SU-DHL-6 (cell line): Measurements from ENCODE around the gene DNAJB1.
A peak's percentile ranks its signal among the peaks of the same experiment; 100 is the strongest.

Source experiments
- H2AFZ ChIP-seq: fragments of 200-600 bp; sonication (generic); 2 replicates; pipeline ENCODE4 v1.6.1; 2014; ENCODE audit warnings: low read depth, mild to moderate bottlenecking, moderate library complexity, mixed read lengths, antibody characterized with exemption, low read length; ENCODE audit not compliant: severe bottlenecking
- H3F3A ChIP-seq: fragments of 200-600 bp; shearing (Covaris generic); 2 replicates; pipeline ENCODE4 v1.6.0; 2016; ENCODE audit warnings: antibody characterized with exemption, mild to moderate bottlenecking; ENCODE audit not compliant: insufficient read depth
- H3K27ac ChIP-seq: fragments of 200-600 bp; sonication (generic); 2 replicates; pipeline ENCODE4 v1.5.1; 2016; ENCODE audit warnings: low read depth, mild to moderate bottlenecking, low read length, moderate library complexity, mixed read lengths
- H3K27me3 ChIP-seq: fragments of 200-600 bp; sonication (generic), shearing (Covaris generic); 2 replicates; pipeline ENCODE4 v1.6.0; 2014; ENCODE audit warnings: mild to moderate bottlenecking, low read length
- H3K36me3 ChIP-seq: fragments of 200-600 bp; sonication (generic); 2 replicates; pipeline ENCODE4 v1.6.1; 2014; ENCODE audit warnings: mild to moderate bottlenecking, low read length, mixed read lengths
- H3K4me2 ChIP-seq: fragments of 300-600, 200-600 bp; shearing (Covaris generic), sonication (generic); 2 replicates; pipeline ENCODE4 v1.6.0; 2014; ENCODE audit warnings: low read length, low read depth, mild to moderate bottlenecking; ENCODE audit not compliant: poor library complexity, severe bottlenecking
- H3K4me3 ChIP-seq: fragments of 200-600 bp; sonication (generic); 2 replicates; pipeline ENCODE4 v1.5.1; 2014; ENCODE audit warnings: antibody characterized with exemption, low read length, mild to moderate bottlenecking, mixed read lengths; ENCODE audit not compliant: insufficient read depth, poor library complexity, severe bottlenecking
- H3K79me2 ChIP-seq: fragments of 200-600 bp; sonication (generic); 2 replicates; pipeline ENCODE4 v1.6.1; 2014; ENCODE audit warnings: mild to moderate bottlenecking, low read length, moderate library complexity; ENCODE audit not compliant: insufficient read depth
- H3K9ac ChIP-seq: fragments of 200-600 bp; sonication (generic); 2 replicates; pipeline ENCODE4 v1.7.0; 2014; ENCODE audit warnings: mild to moderate bottlenecking, low read length
- H3K9me2 ChIP-seq: fragments of 200-600 bp; sonication (generic); replicated peaks from 2 replicates; pipeline ENCODE4 v1.6.1; 2014; ENCODE audit warnings: low read length; ENCODE audit not compliant: insufficient read depth
- H3K9me3 ChIP-seq: fragments of 200-600 bp; sonication (generic); 2 replicates; pipeline ENCODE4 v1.6.1; 2014; ENCODE audit warnings: low read length, mixed read lengths; ENCODE audit not compliant: insufficient read depth
- H4K20me1 ChIP-seq: fragments of 200-600 bp; sonication (generic); 2 replicates; pipeline ENCODE4 v1.6.1; 2014; ENCODE audit warnings: low read depth, mild to moderate bottlenecking, antibody characterized with exemption, low read length, moderate library complexity, mixed read lengths
- EZH2phosphoT487 ChIP-seq: fragments of 200-600 bp; sonication (generic), shearing (Covaris generic); conservative IDR thresholded peaks from 2 replicates; pipeline ENCODE4 v1.6.1; 2018; ENCODE audit warnings: mild to moderate bottlenecking, antibody characterized with exemption, low read length, moderate library complexity, mixed read lengths
- TF ChIP-seq, protein P1 (sequence below): fragments of 200-600 bp; sonication (generic); IDR thresholded peaks from one replicate; pipeline ENCODE4 v1.5.1; 2017; ENCODE audit warnings: antibody characterized with exemption, mild to moderate bottlenecking, low read length, moderate library complexity; ENCODE audit not compliant: insufficient read depth, poor library complexity, severe bottlenecking

Gene DNAJB1

DNA sequence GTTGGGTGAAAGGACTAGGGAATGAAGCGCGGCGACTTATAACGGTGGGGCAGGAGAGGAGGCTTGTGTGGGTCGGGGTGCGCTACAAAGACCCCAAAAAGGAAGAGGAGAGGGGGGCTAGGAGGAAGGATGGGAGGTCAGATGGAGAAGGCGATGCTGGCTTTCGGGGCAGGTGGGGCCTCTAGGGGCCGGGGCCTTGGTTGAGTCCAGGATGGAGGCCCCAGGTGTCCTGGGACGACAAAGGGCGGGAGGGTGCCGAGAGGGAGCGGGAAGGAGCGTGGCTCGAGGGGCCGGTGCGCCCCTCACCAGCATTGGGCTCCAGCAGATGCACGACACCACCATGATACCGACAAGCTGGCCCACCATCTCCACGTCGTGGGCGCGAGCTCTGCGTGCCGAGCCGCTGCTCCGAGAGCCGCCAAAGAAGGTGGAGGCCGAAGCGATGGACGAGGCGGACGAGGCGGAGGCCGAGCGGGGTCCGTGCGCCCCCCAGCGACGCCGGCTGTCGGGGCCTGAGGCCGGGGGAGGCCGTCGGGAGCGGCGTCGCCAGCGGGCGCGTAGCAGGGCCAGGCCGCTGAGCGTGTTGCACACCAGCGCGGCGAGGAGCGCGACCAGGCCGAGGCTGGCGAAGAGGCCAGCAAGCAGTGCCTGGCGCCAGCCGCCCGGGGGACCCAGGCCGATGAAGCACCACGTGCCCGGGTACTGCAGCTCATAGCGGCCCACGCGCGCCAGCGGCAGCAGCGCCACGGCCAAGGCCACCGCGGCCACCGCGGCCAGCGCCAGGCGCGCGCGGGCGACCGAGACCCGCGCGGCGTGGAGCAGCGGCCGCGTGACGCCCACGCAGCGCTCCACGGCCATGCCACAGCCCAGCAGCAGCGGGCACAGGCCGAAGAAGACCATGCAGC lies 44.9 kb downstream of the DNAJB1 start:
- Histone ChIP-seq H3K9me3 (no peaks in the 10 kb centered on the region), H3K27me3 (no peaks in the 10 kb centered on the region), H2AFZ (no peak overlapping the region), H3K4me3 (no peak overlapping the region), H3K27ac (no peak overlapping the region), H3K36me3 (no peaks in the 10 kb centered on the region), H3K79me2 (no peaks in the 10 kb centered on the region), H4K20me1 (no peaks in the 10 kb centered on the region), H3K9me2 (no peaks in the 10 kb centered on the region), H3K4me2 (no peak overlapping the region), H3K9ac (no peak overlapping the region), H3F3A (no peaks in the 10 kb centered on the region)
- TF ChIP-seq EZH2phosphoT487: no peak
- TF ChIP-seq, protein P1, sequence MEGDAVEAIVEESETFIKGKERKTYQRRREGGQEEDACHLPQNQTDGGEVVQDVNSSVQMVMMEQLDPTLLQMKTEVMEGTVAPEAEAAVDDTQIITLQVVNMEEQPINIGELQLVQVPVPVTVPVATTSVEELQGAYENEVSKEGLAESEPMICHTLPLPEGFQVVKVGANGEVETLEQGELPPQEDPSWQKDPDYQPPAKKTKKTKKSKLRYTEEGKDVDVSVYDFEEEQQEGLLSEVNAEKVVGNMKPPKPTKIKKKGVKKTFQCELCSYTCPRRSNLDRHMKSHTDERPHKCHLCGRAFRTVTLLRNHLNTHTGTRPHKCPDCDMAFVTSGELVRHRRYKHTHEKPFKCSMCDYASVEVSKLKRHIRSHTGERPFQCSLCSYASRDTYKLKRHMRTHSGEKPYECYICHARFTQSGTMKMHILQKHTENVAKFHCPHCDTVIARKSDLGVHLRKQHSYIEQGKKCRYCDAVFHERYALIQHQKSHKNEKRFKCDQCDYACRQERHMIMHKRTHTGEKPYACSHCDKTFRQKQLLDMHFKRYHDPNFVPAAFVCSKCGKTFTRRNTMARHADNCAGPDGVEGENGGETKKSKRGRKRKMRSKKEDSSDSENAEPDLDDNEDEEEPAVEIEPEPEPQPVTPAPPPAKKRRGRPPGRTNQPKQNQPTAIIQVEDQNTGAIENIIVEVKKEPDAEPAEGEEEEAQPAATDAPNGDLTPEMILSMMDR: no peak

DNA sequence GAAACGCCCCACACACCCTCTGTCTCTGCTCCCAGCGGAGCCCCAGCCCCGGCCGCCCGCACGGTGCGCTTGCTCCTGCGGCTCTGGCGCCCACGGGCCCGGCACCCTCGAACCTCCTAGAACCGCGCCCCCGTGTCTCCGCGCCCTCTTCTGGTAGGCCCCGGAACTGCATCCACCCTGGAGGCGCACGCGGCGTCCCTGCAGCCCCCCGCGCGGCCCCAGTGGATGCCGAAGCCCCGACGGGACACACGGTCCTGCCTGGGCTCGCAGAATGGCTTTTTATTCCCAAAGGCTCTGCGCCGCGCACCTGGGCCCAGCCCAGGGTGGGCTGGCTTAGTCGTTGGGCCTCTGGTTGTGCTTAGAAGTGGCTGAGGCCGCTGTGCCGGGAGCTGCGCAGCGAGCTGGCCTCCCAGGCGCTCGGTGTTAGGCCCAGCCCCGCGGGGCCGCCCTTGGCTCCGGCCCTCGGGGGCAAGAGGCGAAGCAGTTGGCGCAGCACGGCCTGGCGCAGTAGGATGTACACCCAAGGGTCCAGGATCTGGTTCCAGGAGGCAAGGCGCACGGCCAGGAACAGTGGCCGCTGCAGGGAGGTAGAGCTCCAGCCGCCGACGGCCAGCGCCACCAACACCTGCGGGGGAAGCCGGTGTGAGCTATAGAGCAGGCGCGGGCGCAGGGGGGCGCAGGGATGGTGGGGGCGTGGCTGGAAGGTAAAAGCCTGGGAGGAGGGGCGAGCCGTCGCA lies 45.8 kb downstream of the DNAJB1 start:
- H3K36me3 ChIP-seq: no peaks in the 10 kb centered on the region
- TF ChIP-seq EZH2phosphoT487: no peak
- TF ChIP-seq, protein P1: peak; percentile 84
- H2AFZ ChIP-seq: no peak overlapping the region
- H3K27ac ChIP-seq: no peak overlapping the region
- H3K4me3 ChIP-seq: no peak overlapping the region
- no peaks in the 10 kb centered on the region for H4K20me1 ChIP-seq
- no peaks in the 10 kb centered on the region for H3K79me2 ChIP-seq
- no peaks in the 10 kb centered on the region for H3K27me3 ChIP-seq
- H3F3A ChIP-seq: no peaks in the 10 kb centered on the region
- H3K9me3 ChIP-seq: no peaks in the 10 kb centered on the region
- no peak overlapping the region; the same call in 1 of the 2 replicates for H3K9ac ChIP-seq
- H3K9me2 ChIP-seq: no peaks in the 10 kb centered on the region
- H3K4me2 ChIP-seq: peak overlapping the region; percentile 5

DNA sequence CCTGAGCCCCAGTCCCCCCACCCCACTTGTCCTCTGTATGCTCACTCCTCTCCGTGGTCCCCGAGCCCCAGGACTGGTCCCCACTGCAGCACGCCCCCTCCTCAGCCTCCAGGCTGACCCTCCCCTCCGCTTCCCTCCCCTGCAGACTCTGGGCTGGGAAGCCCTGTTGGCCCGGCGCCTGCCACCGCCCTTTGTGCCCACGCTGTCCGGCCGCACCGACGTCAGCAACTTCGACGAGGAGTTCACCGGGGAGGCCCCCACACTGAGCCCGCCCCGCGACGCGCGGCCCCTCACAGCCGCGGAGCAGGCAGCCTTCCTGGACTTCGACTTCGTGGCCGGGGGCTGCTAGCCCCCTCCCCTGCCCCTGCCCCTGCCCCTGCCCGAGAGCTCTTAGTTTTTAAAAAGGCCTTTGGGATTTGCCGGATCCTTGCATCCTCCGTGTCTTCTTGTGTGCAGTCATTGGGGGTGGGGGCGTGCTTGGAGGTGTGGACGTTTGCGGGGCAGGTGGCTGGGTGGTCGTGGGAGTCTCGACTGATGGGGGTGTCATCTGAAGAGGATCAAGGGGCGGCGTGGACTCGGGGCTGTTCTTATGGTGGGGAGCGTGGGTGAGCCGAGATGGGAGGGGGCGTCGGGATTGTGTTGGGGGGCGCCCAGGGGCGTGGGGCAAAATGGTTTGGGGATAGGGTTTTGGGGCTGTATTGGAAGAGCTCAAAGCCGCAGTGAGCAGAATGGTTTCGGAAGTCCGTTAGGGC lies 46.6 kb downstream of the DNAJB1 start:
- Histone ChIP-seq H3K79me2 (no peaks in the 10 kb centered on the region), H3K4me3 (no peak overlapping the region), H3K9me3 (no peaks in the 10 kb centered on the region), H3K27ac (no peak overlapping the region), H3F3A (no peaks in the 10 kb centered on the region), H3K36me3 (no peaks in the 10 kb centered on the region), H3K9me2 (no peaks in the 10 kb centered on the region), H3K4me2 (no peak overlapping the region), H4K20me1 (no peaks in the 10 kb centered on the region), H3K9ac (no peak overlapping the region), H2AFZ (no peak overlapping the region), H3K27me3 (no peaks in the 10 kb centered on the region)
- no peak for TF ChIP-seq EZH2phosphoT487
- TF ChIP-seq, protein P1: no peak
